Mononuclear cell (primary cell): ENCODE data around the gene WARS2. TPM values are rescaled to one million over a fixed set of nuclear protein-coding genes. Genes with fewer than 3 reads are reported as not detected.

ENCODE experiments used
- H3K27me3 ChIP-seq: 2 replicates; pipeline ENCODE4 v1.6.0; 2011; ENCODE audit warnings: low read length, control low read depth; ENCODE audit not compliant: insufficient read depth
- H3K4me1 ChIP-seq: 2 replicates; pipeline ENCODE4 v1.5.1; 2011; ENCODE audit warnings: mild to moderate bottlenecking, low read length, control low read depth; ENCODE audit not compliant: insufficient read depth
- H3K4me3 ChIP-seq: 2 replicates; pipeline ENCODE4 v1.5.1; 2011; ENCODE audit warnings: mild to moderate bottlenecking, low read length, moderate library complexity
- H3K9me3 ChIP-seq: 2 replicates; pipeline ENCODE4 v1.5.1; 2011; ENCODE audit warnings: low read depth, mild to moderate bottlenecking, control low read depth, low read length
- total RNA-seq: library from RNA; depleted of rRNA; stranded (reverse); fragments of >200 nt; gene quantifications from one replicate; pipeline ENCODE4 v1.2.3, GENCODE V29; 2012

Gene WARS2
- total RNA-seq, 1 donor, result 30.1 TPM

GRCh38 chr1:119045096-119045746 is 95.2 kb downstream of the WARS2 start:
- Histone ChIP-seq H3K27me3 (no peaks in the 10 kb centered on the region), H3K9me3 (no peaks in the 10 kb centered on the region), H3K4me1 (no peaks in the 10 kb centered on the region), H3K4me3 (no peak overlapping the region)

DNA sequence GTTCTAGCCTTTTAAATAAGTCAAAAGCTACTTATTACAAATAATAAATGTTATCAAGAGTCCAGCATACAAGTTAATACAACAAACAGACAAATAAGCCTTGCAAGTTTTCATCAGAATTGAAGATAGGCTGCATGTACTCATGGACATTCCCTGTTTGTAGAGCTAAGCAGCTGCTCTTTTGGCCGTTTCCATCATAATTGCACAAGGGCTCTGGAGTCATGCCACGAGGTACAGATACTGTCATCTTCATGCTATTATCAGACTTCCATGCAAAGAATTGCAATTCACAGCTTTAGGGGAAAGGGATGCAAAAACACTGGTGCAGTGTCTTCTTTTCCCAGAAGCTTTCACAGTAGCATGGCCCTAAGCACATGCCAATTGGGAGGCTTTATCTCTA is 99.5 kb downstream of the WARS2 start:
- H3K27me3 ChIP-seq, result no peaks in the 10 kb centered on the region
- no peaks in the 10 kb centered on the region for H3K4me1 ChIP-seq
- H3K9me3 ChIP-seq, result no peaks in the 10 kb centered on the region
- H3K4me3 ChIP-seq, result no peak overlapping the region

DNA sequence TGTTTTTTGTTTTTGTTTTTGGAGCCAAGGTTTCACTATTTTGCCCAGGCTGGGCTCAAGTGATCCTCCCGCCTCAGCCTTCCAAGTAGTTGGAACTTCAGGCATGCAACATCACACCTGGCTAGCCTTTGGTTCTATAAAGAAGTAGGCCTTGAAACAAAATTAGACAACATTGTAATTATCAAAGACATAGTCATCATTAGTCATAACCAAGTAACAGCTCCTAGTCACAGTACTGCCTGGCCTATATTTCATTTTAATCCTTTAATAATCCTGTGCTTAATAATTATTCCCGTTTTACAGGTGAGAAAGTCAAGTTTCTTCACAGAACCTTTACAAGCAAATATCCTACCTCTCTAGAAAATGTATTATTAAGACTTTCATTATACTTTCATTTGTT is 100.0 kb downstream of the WARS2 start:
- Histone ChIP-seq H3K4me3 (no peak overlapping the region), H3K27me3 (no peaks in the 10 kb centered on the region), H3K9me3 (no peaks in the 10 kb centered on the region), H3K4me1 (no peaks in the 10 kb centered on the region)

- Histone ChIP-seq H3K4me3 (no peak overlapping the region), H3K27me3 (no peaks in the 10 kb centered on the region), H3K9me3 (no peaks in the 10 kb centered on the region), H3K4me1 (no peaks in the 10 kb centered on the region)
Observed at GRCh38 chr1:119038363-119038762, 102.1 kb downstream of the WARS2 start.

DNA sequence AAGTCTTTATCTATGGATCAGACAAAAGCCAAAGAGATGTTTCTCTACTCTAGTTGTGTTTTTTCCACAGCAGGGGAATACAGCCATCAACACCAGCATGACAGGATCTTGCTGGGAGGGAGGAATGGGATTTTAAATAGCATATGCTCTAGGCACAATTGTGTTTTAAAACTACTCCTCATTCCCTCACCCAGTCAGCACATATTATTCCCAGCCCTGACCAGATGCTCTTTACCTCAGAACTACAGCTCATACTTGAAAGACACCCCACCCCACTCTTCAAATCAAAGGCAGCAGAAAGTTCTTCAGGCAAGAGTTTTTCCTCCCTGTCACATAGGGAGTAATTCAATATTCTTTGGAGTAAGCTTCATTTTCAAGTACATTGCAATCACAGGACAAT is 106.1 kb downstream of the WARS2 start:
- no peaks in the 10 kb centered on the region for H3K9me3 ChIP-seq
- no peaks in the 10 kb centered on the region for H3K27me3 ChIP-seq
- no peaks in the 10 kb centered on the region for H3K4me1 ChIP-seq
- no peak overlapping the region for H3K4me3 ChIP-seq

DNA sequence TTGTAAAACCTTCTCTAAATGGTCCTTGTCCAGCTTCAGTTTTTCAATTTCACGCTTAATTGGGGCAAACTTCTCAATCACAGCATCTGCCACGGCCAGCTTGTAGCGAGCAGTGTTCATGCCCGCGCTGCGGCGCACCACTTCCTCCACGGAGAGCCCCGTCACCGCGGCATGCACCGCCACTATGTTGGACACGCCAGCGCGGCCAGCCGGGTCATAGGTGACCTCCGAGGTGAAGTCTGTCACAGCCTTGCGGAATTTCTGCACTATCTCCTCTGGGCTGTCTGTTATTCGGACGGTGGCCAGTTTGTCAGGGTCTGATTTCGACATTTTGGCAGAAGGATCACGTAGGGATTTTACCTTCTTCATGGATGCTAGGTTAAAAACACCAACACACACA is 107.5 kb downstream of the WARS2 start:
- no peak overlapping the region for H3K4me3 ChIP-seq
- H3K4me1 ChIP-seq, result no peaks in the 10 kb centered on the region
- no peaks in the 10 kb centered on the region for H3K27me3 ChIP-seq
- no peaks in the 10 kb centered on the region for H3K9me3 ChIP-seq

GRCh38 chr1:119027759-119028158 is 112.7 kb downstream of the WARS2 start:
- Histone ChIP-seq H3K9me3 (no peaks in the 10 kb centered on the region), H3K4me3 (no peak overlapping the region), H3K27me3 (no peaks in the 10 kb centered on the region), H3K4me1 (no peaks in the 10 kb centered on the region)

DNA sequence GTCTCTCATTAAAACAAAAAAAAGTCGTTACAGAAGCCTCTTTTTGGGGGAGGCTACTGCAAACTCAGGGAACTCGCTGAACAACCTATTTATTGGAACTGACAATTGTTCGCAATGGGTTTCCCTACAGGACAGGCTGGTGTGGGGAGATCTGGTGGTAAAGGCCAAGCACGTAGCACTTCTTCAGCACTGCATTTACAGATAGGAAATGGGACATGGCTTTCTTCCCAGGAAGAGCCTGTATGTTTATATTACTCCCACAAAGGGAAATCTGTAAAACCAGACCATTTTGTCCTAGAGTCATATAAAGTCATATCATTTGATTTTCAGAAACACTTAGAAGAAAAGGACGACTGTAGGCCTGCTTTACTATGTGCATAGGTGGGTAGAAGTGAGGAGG is 113.5 kb downstream of the WARS2 start:
- Histone ChIP-seq H3K4me3 (no peak overlapping the region), H3K27me3 (no peaks in the 10 kb centered on the region), H3K9me3 (no peaks in the 10 kb centered on the region), H3K4me1 (no peaks in the 10 kb centered on the region)

DNA sequence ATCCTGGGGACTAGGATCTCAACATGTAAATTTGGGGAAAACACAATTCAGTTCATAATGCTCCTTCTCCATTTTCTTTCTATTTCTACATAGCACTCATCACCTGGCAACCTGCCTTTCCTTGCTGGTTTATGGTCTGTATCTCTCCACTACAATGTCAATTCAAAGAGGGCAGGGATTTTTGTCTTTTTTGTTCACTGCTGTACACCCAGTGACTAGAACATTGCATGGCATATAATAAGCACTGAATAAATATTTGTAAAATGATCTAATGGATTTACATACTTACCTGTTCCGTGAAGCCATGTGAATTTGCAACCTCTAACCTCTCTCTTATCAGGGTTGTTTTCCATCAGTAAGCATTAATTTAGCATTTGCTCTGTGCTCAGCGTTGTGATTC is 124.9 kb downstream of the WARS2 start:
- Histone ChIP-seq H3K27me3 (peaks cover 12% of the 10 kb centered on the region), H3K9me3 (no peaks in the 10 kb centered on the region), H3K4me1 (no peaks in the 10 kb centered on the region), H3K4me3 (no peak overlapping the region)

DNA sequence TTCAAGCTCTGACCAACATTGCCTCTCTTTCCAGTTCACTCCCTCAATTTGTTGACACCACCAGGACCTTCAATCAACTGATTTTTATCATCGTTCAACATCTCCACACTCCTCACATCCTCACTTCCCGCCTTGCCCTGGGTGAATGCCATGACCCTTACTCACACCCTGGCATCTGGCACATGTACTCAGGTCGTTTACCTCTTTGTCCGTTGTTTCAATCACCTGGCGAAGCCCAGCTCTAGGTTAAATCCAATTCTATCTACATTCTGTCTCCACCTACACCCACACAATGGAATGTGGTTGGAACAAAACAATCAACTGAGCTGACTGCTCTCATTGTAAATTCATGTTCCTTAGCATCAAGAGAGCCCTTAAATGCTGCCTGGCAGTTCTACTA is 128.1 kb downstream of the WARS2 start:
- Histone ChIP-seq H3K4me1 (peaks cover 14% of the 10 kb centered on the region), H3K27me3 (peaks cover 44% of the 10 kb centered on the region), H3K4me3 (no peak overlapping the region), H3K9me3 (no peaks in the 10 kb centered on the region)

DNA sequence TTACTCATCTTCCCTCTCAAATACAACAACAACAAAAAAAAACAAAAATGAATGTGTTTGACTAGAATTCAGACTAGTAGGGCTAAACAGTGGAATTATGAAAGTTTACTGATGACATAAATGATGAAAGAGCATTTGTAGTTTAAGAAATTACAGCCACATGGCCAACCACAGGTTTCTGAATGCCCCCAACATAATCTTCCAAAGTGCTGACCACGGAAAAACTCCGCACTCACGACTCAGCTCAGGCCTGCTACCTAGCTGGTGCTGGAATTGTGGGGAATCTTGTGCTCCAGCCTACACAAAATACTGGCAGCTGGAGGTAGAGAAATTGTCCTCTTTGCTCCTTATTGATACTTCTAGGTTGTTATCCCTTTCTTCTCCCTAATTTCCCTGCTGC is 128.7 kb downstream of the WARS2 start:
- Histone ChIP-seq H3K4me1 (peaks cover 14% of the 10 kb centered on the region), H3K9me3 (no peaks in the 10 kb centered on the region), H3K27me3 (peaks cover 50% of the 10 kb centered on the region), H3K4me3 (no peak overlapping the region)

DNA sequence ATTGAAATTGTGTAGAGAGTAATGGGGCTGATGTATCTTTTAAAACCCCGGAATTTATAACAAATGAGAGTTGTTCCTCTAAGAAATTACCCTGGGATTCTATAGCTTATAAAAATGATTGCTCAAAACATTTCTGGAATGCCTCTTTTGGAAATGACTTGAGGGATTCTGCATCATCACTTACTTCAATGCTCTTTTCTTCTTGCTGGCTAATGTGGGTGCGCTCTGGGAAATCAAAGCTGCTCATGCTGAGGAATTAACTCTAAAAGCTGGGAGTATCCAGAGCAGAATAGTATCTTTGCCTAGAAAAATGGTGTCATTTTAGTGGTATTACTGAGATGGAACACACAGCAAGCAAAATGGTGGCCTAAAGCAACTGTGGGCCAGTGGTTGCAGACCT is 129.3 kb downstream of the WARS2 start:
- Histone ChIP-seq H3K9me3 (no peaks in the 10 kb centered on the region), H3K4me1 (peaks cover 14% of the 10 kb centered on the region), H3K27me3 (peaks cover 56% of the 10 kb centered on the region), H3K4me3 (no peak overlapping the region)

- Histone ChIP-seq H3K27me3 (peaks cover 65% of the 10 kb centered on the region), H3K4me1 (peaks cover 14% of the 10 kb centered on the region), H3K9me3 (no peaks in the 10 kb centered on the region), H3K4me3 (no peak overlapping the region)
Observed at GRCh38 chr1:119010201-119010600, 130.3 kb downstream of the WARS2 start.

GRCh38 chr1:119009312-119009655 is 131.2 kb downstream of the WARS2 start:
- H3K4me3 ChIP-seq, result no peak overlapping the region
- H3K9me3 ChIP-seq, result no peaks in the 10 kb centered on the region
- peaks cover 14% of the 10 kb centered on the region for H3K4me1 ChIP-seq
- peaks cover 75% of the 10 kb centered on the region for H3K27me3 ChIP-seq

DNA sequence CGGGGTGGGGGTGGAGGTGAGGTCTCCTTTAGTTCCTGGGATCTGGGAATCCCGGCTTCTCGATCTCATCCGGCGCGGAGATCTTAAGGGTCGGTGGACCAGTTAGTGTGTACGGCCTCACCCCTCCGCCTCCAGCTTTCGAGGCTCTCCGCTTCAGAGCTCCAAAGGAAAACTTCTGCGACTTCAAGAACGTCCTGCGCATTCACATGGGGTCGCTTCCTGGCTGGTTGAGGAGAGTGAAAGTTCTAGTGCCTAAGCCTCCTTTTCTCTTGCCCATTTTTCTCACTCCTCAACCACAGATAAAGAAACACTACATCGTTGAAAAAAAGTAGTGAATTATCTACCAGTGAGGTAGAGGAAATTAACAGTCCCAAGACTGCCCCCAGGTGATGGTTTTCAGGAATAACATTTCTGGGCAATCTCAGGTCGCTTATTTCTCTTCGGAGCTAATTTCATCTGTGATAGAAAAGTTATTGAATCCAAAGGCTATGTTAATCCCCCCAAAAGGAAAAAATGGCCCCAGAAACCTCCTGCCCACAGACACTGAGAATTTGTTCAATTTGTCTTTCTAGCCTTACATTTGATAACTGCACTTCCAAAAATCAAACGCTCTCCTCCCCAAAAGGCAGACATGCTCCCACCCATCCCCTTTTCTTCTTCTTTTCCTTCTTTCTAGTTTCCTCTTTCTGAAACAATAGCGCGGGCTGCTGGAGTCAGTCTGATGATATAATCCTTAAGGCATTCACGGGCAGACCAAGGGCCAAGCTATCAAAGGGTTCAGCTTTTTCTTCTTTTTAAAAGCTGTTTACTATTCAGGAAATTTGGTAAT is 131.8 kb downstream of the WARS2 start:
- Histone ChIP-seq H3K4me3 (no peak overlapping the region), H3K4me1 (peaks cover 14% of the 10 kb centered on the region), H3K27me3 (peaks cover 80% of the 10 kb centered on the region), H3K9me3 (no peaks in the 10 kb centered on the region)
